ENCODE data around the gene FDX2.
"Not testable (repeated sequence)": the region's sequence is repeated elsewhere in the genome, so short reads cannot be mapped to it uniquely, and the experiment has no call there.

Gene FDX2

DNA sequence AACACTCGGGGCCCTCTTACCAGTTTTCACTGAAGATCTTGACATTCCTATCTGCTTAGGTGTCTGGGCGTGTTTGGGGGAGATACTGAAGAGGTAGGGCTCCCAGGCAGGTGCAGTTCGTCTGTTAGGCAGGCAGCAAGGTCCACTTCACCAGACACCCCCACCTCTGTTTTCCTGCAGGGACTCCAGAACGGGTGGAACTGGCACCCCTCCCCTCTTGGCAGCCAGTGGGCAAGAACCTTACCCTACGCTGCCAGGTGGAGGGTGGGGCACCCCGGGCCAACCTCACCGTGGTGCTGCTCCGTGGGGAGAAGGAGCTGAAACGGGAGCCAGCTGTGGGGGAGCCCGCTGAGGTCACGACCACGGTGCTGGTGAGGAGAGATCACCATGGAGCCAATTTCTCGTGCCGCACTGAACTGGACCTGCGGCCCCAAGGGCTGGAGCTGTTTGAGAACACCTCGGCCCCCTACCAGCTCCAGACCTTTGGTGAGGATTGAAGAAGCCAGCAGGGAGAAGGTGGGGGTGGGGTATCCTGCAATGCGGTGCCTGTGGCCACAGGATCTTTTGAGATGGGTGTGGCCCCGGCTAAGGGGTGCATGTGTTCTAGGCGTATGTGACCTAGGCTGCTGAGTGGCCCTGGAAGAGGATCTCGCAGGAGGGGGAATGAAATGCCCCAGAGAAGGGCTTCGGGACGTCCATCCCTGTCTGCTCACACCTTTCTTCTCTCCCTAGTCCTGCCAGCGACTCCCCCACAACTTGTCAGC is 32.3 kb downstream of the FDX2 start:
- no peak for DNase-seq

DNA sequence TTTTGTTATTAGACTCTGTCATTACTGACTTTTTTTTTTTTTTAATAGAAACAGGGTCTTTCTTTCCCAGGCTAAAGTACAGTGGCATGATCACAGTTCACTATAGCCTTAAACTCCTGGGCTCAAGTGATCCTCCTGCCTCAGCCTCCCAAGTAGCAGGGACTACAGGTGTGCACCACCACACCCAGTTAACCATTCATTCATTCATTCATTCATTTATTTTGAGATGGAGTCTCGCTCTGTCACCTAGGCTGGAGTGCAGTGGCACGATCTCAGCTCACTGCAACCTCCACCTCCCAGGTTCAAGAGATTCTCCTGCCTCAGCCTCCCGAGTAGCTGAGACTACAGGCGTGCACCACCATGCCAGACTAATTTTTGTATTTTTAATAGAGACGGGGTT is 33.8 kb downstream of the FDX2 start:
- not testable (repeated sequence) for DNase-seq

DNA sequence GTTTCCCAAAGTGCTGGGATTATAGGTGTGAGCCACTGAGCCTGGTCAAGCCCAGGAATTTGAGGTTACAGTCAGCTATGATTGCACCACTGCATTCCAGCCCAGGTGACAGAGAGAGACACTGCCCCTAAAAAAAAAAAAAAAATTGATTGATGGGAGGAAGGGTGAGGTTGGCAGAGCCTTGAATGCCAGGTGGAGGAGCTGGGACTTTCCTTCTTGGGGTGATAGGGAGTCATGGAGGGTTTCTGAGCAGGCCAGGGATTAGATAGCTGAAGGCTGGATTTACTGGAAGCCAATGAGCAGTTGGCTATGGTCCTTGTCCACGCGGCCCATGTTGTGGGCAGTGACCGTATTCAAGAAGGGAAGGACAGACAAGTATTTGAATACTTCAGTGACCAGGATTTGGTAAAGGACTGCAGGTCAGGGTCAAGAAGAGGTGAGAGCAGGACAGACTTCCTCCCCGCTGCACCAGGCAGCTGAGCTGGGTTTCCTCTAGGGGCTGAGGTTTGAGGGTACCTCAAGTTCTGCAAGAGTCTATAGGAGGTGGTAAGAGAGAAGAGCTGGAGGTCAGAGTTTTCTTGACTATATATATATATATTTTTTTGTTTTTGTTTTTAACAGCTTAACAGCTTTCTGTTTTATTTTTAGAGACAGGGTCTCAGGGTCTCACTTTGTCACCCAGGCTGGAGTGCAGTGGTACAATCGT is 35.9 kb downstream of the FDX2 start:
- DNase-seq, result no peak

DNA sequence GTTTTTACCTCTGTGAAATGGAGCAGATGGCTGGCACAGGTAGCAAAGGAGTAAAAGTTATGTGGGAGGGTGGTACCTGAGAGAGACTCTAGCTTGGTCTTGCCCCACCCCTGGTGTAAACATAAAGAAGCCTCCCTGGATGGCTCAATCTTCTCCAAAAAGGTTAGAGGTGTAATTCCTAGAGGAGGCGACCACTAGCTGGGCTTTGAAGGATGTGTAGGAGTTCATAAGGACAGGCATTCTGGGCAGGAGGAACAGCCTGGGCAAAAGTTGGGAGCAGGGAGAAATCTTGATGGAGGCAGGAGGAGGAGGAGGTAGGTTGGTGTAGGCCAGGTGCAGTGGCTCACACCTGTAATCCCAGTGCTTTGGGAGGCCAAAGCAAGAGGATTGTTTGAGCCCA is 36.9 kb downstream of the FDX2 start:
- no peak for DNase-seq

DNA sequence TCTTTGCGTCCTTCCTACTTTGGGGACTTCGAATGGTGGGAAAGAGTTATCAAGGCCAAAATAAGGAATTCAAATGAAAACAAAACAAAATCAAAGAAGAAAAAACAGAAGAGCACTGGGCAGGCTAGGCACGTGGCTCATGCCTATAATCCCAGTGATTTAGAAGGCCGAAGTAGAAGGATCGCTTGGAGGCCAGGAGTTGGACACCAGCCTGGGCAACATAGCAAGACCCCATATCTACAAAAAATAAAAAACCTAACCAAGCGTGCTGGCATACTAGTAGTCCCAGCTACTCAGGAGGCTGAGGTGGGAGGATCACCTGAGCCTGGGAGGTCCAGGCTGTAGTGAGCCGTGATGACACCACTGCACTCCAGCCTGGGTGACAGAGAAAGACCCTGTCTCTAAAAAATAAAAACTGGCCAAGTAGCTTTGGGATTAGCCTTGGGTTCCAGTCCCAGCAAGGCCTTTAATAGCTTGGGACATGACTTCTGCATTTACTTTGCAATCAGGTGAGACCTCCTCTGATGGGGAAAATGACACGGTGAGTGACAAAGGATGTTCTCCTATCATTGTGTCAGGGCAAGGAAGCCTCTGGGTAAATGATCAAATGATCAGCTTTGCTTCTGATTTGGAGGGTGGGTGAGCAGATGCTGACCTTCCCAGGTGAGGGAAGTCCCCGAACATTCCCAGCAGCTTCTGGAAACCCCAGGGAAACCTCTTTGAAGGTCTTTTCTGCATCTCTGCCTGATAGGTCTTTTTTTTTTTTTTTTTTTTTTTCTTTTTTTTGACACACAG is 37.8 kb downstream of the FDX2 start:
- no peak for DNase-seq

DNA sequence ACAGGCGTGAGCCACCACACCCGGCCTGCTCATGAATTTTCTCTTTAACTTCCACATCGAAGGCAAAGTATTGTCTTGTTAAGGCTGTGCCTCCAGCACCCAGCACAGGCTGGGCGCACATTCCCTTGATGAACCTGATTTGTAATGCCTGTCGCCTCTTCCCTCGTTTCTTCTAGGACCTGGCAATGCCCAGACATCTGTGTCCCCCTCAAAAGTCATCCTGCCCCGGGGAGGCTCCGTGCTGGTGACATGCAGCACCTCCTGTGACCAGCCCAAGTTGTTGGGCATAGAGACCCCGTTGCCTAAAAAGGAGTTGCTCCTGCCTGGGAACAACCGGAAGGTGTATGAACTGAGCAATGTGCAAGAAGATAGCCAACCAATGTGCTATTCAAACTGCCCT is 41.2 kb downstream of the FDX2 start:
- no peak for DNase-seq

DNA sequence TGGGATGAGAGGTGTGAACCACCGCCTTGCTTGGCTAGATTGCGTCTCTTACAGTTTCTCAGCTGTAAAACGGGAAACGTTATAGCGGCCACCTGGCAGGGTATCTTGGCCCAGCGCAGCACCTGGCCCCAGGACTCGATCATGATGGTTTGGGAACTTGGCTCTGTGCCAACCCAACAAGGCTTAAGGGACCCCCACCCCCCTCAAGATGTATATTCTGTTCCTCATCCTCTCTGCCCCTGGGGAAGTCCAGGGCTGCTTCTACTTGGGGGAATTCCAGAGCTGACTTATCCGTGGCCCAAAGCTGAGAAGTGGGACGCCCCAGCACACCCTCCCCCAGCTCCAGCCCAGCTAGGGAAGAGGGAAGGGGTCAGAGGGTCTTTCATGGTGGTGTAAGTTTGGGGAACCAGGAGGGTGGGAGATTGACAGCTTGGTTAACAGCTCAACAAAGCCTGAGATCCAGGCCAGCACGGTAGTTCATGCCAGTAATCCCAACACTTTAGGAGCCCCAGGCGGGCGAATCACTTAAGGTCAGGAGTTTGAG is 44.2 kb downstream of the FDX2 start:
- DNase-seq, result peak; percentile 27

DNA sequence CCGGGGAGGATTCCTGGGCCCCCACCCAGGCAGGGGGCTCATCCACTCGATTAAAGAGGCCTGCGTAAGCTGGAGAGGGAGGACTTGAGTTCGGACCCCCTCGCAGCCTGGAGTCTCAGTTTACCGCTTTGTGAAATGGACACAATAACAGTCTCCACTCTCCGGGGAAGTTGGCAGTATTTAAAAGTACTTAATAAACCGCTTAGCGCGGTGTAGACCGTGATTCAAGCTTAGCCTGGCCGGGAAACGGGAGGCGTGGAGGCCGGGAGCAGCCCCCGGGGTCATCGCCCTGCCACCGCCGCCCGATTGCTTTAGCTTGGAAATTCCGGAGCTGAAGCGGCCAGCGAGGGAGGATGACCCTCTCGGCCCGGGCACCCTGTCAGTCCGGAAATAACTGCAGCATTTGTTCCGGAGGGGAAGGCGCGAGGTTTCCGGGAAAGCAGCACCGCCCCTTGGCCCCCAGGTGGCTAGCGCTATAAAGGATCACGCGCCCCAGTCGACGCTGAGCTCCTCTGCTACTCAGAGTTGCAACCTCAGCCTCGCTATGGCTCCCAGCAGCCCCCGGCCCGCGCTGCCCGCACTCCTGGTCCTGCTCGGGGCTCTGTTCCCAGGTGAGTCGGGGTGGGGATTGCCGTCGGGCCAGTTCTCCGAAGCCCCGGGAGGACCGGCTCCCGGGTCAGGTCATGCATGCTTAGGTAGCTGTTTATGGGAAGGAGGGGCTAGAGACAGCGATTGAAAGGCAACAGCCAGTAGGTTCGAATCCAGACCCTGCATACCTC is 45.0 kb downstream of the FDX2 start, which contains the start of gene ICAM1:
Gene ICAM1, plus strand, starts transcription at position 505 of the 779 bp plus-strand sequence. Its CDS starts 40 bp downstream, at position 545.
- DNase-seq, result peak; percentile 45

DNA sequence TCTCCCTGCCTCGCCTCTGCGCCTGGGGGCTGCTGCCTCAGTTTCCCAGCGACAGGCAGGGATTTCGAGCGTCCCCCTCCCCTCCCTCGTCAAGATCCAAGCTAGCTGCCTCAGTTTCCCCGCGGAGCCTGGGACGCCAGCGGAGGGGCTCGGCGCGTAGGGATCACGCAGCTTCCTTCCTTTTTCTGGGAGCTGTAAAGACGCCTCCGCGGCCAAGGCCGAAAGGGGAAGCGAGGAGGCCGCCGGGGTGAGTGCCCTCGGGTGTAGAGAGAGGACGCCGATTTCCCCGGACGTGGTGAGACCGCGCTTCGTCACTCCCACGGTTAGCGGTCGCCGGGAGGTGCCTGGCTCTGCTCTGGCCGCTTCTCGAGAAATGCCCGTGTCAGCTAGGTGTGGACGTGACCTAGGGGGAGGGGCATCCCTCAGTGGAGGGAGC is 45.6 kb downstream of the FDX2 start:
- DNase-seq, result peak; percentile 22

DNA sequence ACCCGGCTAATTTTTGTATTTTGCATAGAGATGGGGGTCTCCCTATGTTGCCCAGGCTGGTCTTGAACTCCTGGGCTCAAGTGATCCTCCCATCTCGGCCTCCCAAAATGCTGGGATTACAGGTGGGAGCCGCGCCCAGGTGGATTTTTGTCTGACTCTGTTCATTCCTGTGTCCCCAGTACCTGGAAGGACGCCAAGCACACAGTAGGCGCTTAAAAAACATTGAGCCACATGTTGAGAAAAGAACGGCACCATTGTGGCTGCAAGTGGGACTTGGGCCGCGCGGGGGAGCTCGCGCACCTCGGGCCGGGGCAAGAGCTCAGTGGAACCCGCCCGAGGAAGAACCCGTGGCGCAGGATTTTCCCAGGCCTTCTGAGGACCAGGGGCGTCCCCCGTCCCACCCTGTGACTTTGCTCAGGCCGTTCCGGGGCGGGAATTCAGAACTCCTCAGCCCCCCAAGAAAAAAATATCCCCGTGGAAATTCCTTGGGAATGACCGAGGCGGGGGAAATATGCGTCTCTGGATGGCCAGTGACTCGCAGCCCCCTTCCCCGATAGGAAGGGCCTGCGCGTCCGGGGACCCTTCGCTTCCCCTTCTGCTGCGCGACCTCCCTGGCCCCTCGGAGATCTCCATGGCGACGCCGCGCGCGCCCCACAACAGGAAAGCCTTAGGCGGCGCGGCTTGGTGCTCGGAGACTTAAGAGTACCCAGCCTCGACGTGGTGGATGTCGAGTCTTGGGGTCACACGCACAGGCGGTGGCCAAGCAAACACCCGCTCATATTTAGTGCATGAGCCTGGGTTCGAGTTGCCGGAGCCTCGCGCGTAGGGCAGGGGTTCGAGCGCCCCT is 46.3 kb downstream of the FDX2 start:
- peak; percentile 80 for DNase-seq

DNA sequence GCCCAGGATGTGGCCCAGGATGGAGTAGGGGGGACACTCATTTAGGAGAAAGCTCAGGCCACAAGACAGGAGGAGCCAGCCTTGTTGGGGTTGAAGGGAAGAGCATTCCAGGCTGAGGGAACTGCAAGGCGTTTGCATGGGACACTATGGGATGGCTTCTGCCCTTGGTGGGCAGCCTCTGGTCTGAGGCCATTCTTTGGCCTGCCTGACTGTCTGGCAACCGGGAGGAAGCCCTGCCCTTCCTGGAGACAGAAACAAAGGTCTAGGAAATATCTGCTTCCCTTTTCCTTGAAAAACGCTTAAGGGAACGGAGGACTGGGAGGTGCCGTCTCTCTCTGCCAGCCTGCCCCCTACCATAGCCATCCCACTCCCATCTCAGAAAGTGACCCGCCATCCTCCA is 47.7 kb downstream of the FDX2 start:
- no peak for DNase-seq

DNA sequence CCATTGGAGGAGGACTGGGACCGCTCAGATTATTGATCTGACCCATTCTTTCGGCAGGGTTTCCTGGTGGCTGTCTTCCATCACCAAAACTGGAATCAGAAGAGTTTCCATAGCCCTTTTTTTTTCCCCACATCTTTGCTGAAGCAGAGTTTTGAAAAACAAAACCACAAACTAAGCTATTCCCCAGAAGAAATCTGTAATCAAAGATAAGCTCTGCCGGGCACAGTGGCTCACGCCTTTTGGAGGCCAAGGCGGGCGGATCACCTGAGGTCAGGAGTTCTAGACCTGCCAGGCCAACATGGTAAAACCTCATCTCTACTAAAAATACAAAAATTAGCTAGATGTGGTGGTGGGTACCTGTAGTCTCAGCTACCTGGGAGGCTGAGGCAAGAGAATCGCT is 49.1 kb downstream of the FDX2 start:
- DNase-seq, result no peak

DNA sequence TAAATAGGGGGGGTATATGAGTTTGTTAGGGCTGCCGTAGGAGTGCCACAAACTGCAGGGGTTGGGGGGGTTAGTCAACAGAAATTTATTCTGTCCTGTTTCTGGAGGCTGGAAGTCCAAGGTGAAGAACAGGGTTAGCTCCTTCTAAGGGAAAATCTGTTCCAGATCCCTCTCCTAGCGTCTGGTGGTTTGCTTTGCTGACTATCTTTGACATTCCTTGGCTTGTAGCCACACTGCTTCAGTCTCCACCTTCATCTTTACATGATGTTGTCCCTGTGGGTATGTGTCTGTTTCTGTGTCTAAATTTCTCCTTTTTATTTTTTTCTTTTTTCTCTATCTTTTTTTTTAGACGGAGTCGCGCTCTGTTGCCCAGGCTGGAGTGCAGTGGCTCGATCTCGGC is 53.0 kb downstream of the FDX2 start:
- DNase-seq, result no peak

DNA sequence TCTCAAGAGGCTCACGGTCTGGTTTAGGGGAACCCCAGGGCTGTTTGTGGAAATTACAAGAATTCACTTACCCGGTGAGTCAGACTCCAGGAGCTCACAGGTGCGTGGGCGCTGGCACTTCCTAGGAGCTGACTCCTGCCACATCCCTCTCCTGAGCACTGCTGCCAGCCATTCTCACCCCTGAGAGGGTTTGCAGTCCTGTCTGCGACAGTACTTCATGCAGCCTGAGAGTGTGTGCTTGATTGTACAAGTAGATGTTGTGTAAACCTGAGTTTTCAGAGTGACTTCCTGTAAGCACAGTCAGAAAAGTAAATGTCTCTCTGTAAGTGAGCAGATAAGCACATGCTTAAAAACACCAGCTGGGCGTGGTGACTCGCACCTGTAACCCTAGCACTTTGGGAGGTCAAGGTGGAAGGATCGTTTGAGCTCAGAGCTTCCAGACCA is 55.7 kb downstream of the FDX2 start:
- no peak for DNase-seq

All from effector CD8-positive, alpha-beta T cell (primary cell).